Activated naive CD4-positive, alpha-beta T cell treated with anti-CD3 and anti-CD28 coated beads, Interleukin-2, amount 50 U/mL, for 24 hours (primary cell): Measurements from ENCODE around the gene MFAP4.

Experiments used
- H3K27ac Mint-ChIP-seq: one replicate; pipeline ENCODE4 v1.8.0; 2021; ENCODE audit warnings: mild to moderate bottlenecking, mixed read lengths
- H3K27me3 Mint-ChIP-seq: one replicate; pipeline ENCODE4 v1.8.0; 2021; ENCODE audit warnings: mixed read lengths
- H3K36me3 Mint-ChIP-seq: one replicate; pipeline ENCODE4 v1.8.0; 2021; ENCODE audit warnings: mixed read lengths
- H3K4me1 Mint-ChIP-seq: one replicate; pipeline ENCODE4 v1.8.0; 2021; ENCODE audit warnings: mixed read lengths
- H3K4me3 Mint-ChIP-seq: one replicate; pipeline ENCODE4 v1.8.0; 2021; ENCODE audit warnings: mild to moderate bottlenecking, mixed read lengths
- H3K9me3 Mint-ChIP-seq: one replicate; pipeline ENCODE4 v1.8.0; 2021; ENCODE audit warnings: mixed read lengths

MFAP4 gene

DNA sequence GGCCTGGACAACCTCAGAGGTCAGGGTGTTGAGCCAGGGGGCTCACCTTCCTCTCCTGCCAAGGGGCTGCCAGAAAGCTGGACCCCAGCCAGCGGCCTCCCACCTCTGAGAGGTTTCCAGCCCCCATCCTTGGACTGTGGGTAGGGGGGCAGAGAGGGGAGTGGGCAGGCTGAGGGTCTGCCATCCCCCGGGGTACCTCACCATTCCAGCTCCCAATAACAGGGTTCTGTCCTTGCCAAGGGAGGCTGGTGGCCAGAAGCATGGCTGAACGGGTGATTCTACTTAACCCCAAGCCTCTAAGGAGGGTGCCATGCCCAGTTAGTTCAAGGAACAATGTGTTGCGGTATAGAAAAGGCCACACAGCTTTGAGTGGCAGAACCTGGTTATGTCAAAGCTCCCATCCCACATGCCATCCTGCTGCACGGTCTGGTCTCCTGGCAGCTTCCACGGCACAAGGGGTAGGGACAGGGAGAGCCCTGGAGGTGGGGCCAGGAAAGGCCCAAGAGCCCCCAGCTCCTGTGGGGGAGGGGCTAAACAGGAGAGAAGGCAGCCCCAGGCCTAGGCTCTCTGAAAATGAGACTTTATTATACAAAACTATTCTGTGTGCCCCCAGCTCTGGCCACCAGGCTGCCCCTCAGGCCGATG, 44.3 kb downstream of the MFAP4 start:
- H3K27me3 Mint-ChIP-seq = peaks cover 7% of the 10 kb centered on the region
- H3K36me3 Mint-ChIP-seq = no peaks in the 10 kb centered on the region
- H3K4me3 Mint-ChIP-seq = no peak overlapping the region
- no peaks in the 10 kb centered on the region for H3K9me3 Mint-ChIP-seq
- H3K4me1 Mint-ChIP-seq = no peaks in the 10 kb centered on the region
- no peak overlapping the region for H3K27ac Mint-ChIP-seq

GRCh38 chr17:19341641-19342610, 45.1 kb downstream of the MFAP4 start:
- Mint-ChIP-seq H3K27ac (no peak overlapping the region), H3K4me3 (no peak overlapping the region), H3K27me3 (peaks cover 9% of the 10 kb centered on the region), H3K9me3 (no peaks in the 10 kb centered on the region), H3K36me3 (no peaks in the 10 kb centered on the region), H3K4me1 (no peaks in the 10 kb centered on the region)

- no peaks in the 10 kb centered on the region for H3K4me1 Mint-ChIP-seq
- no peak overlapping the region for H3K4me3 Mint-ChIP-seq
- H3K27ac Mint-ChIP-seq = no peak overlapping the region
- no peaks in the 10 kb centered on the region for H3K9me3 Mint-ChIP-seq
- H3K36me3 Mint-ChIP-seq = no peaks in the 10 kb centered on the region
- peaks cover 9% of the 10 kb centered on the region for H3K27me3 Mint-ChIP-seq
These were observed 45.8 kb downstream of the MFAP4 start for GRCh38 chr17:19341211-19341631.

- no peak overlapping the region for H3K27ac Mint-ChIP-seq
These were observed 47.6 kb downstream of the MFAP4 start for GRCh38 chr17:19339341-19339815.

GRCh38 chr17:19338031-19338990, 48.7 kb downstream of the MFAP4 start:
- Mint-ChIP-seq H3K4me1 (no peaks in the 10 kb centered on the region), H3K27me3 (peaks cover 9% of the 10 kb centered on the region), H3K27ac (no peak overlapping the region)

More at GRCh38 chr17:19339341-19339815, 47.6 kb downstream of the MFAP4 start:
- Mint-ChIP-seq H3K36me3 (no peaks in the 10 kb centered on the region), H3K4me3 (no peak overlapping the region), H3K27me3 (peaks cover 9% of the 10 kb centered on the region), H3K4me1 (no peaks in the 10 kb centered on the region), H3K9me3 (no peaks in the 10 kb centered on the region)

GRCh38 chr17:19337712-19338023, 49.3 kb downstream of the MFAP4 start:
- no peak overlapping the region for H3K4me3 Mint-ChIP-seq
- H3K27ac Mint-ChIP-seq = no peak overlapping the region
- no peaks in the 10 kb centered on the region for H3K9me3 Mint-ChIP-seq
- H3K4me1 Mint-ChIP-seq = no peaks in the 10 kb centered on the region
- peaks cover 9% of the 10 kb centered on the region for H3K27me3 Mint-ChIP-seq
- H3K36me3 Mint-ChIP-seq = no peaks in the 10 kb centered on the region

More at GRCh38 chr17:19338031-19338990, 48.7 kb downstream of the MFAP4 start:
- Mint-ChIP-seq H3K36me3 (no peaks in the 10 kb centered on the region), H3K4me3 (no peak overlapping the region), H3K9me3 (no peaks in the 10 kb centered on the region)

DNA sequence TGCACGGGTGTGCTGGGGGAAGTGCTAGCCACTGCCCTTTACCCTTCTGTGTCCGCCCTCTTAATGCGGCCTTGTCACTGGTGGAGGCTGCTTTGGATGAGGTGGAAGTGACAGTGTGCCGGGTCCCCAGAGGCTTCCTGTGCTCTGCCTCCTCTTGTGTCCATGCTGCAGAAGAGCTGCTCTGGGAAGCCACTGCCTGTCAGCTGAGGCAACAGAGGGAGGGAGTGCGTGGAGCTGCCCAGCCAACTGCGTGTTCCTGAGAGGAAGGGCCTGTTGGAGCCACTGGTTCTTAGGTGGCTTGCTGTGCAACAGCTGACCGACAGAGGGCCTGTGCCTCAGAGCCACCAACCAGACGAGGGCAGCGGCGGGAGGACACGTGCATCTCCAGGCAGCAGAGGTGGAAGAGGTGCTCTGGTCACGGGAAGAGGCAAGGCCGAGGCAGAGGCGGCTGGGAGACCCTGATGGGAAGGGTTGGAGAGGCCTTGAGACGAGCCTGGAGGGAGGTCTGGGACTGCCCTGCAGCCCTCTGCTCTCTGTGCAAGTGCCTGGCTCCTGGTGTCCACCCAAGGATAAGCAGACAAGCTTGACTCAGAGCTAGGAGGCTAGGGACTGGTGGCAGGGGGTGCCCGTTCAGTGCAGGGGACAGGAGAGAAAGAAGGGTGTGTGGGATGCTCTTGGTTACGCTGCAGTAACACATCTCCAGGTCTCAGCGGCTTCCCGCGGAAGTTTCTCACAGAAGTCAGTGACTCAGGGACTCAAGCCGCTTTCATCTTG, 49.9 kb downstream of the MFAP4 start:
- H3K27ac Mint-ChIP-seq = no peak overlapping the region

GRCh38 chr17:19335951-19336631, 50.9 kb downstream of the MFAP4 start:
- Mint-ChIP-seq H3K4me1 (no peaks in the 10 kb centered on the region), H3K36me3 (no peaks in the 10 kb centered on the region), H3K27ac (no peak overlapping the region), H3K9me3 (no peaks in the 10 kb centered on the region), H3K4me3 (no peak overlapping the region), H3K27me3 (peaks cover 8% of the 10 kb centered on the region)

More for the DNA sequence above, 49.9 kb downstream of the MFAP4 start:
- Mint-ChIP-seq H3K4me1 (no peaks in the 10 kb centered on the region), H3K4me3 (no peak overlapping the region), H3K27me3 (peaks cover 9% of the 10 kb centered on the region), H3K9me3 (no peaks in the 10 kb centered on the region), H3K36me3 (no peaks in the 10 kb centered on the region)

DNA sequence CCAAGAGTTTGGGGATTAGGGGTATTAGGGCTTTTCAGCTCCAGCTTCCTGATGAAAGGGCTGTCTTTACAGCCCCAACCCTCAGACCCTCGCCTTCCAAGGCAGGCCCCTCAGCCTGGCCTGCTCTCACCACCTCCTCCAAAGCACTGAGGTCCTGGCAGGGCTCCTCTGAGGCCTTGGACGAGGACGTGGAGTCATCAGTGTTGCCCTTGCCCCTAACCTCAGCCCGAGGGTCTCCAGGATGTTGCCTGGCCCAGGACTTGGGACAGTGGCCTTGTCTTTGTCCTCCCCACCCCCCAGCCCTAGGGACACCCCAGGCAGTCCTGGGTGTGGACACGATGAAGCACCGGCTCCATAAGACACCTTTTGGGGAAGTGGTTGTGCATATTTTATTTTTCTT, 52.7 kb downstream of the MFAP4 start:
- Mint-ChIP-seq H3K36me3 (no peaks in the 10 kb centered on the region), H3K27ac (no peak overlapping the region), H3K9me3 (no peaks in the 10 kb centered on the region), H3K4me3 (no peak overlapping the region), H3K4me1 (no peaks in the 10 kb centered on the region), H3K27me3 (peaks cover 3% of the 10 kb centered on the region)

DNA sequence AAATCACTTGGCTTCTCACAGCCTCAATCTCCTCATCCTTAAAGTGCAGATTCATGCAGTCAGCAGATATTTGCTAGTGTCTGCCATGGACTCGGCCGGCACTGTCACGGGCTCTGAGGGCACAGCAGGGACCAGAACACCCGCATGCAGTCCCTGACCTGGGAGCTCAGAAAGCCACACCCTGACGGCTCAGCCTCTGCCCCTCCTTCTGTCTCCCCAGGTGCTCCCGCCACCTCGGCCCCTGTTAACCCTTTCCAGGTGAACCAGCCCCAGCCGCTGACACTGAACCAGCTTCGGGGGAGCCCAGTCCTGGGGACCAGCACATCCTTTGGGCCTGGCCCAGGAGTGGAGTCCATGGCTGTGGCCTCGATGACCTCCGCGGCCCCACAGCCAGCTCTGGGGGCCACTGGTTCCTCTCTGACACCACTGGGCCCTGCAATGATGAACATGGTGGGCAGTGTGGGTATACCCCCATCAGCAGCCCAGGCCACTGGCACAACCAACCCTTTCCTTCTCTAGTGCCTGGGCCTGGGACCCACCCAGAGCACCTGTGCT, 53.2 kb downstream of the MFAP4 start:
- Mint-ChIP-seq H3K36me3 (no peaks in the 10 kb centered on the region), H3K27me3 (peaks cover 3% of the 10 kb centered on the region)

More for the DNA sequence above, 53.2 kb downstream of the MFAP4 start:
- no peaks in the 10 kb centered on the region for H3K4me1 Mint-ChIP-seq
- H3K27ac Mint-ChIP-seq = no peak overlapping the region
- no peak overlapping the region for H3K4me3 Mint-ChIP-seq
- H3K9me3 Mint-ChIP-seq = no peaks in the 10 kb centered on the region
